ENCODE measurements around the gene MUCL3.
A peak's percentile ranks its signal among the peaks of the same experiment; 100 is the strongest.

MUCL3 gene

GRCh38 chr6:30894381-30894780, 46.4 kb upstream of the MUCL3 start:
- CTCF ChIA-PET: no interaction called here
- no peak for DNase-seq (ENCODE audit: low spot score)
- POLR2A ChIA-PET (ENCODE audit: low non-redundant PET): no interaction called here
- peak overlapping the region; percentile 37; the same call in 1 of the 2 replicates for H3K27ac ChIP-seq
- no peak for TF ChIP-seq CTCF (conservative IDR thresholded peaks at IDR 0.05; ENCODE audit: low read depth)

GRCh38 chr6:30894935-30895334, 45.8 kb upstream of the MUCL3 start:
- POLR2A ChIA-PET (ENCODE audit: low non-redundant PET): no interaction called here
- no peak for TF ChIP-seq CTCF (conservative IDR thresholded peaks at IDR 0.05; ENCODE audit: low read depth)
- CTCF ChIA-PET: no interaction called here
- no peak overlapping the region for H3K27ac ChIP-seq
- DNase-seq (ENCODE audit: low spot score): no peak

GRCh38 chr6:30895343-30895742, 45.4 kb upstream of the MUCL3 start:
- no peak for DNase-seq (ENCODE audit: low spot score)
- ChIA-PET POLR2A (ENCODE audit: low non-redundant PET) (no interaction called here), CTCF (no interaction called here)
- peak overlapping the region; percentile 22 for H3K27ac ChIP-seq
- TF ChIP-seq CTCF (conservative IDR thresholded peaks at IDR 0.05; ENCODE audit: low read depth): no peak

- ChIA-PET CTCF (interaction anchor here (1.8 kb wide), 1 partner anchor 17 kb away, joined by 6 read pairs; the partner anchor contains the start of gene VARS2), POLR2A (ENCODE audit: low non-redundant PET) (no interaction called here)
- no peak for TF ChIP-seq CTCF (conservative IDR thresholded peaks at IDR 0.05; ENCODE audit: low read depth)
- H3K27ac ChIP-seq: peak overlapping the region; percentile 22
- DNase-seq (ENCODE audit: low spot score): no peak
Measured at GRCh38 chr6:30896541-30896940, 44.2 kb upstream of the MUCL3 start.

- DNase-seq (ENCODE audit: low spot score): no peak
- TF ChIP-seq CTCF (conservative IDR thresholded peaks at IDR 0.05; ENCODE audit: low read depth): no peak
- H3K27ac ChIP-seq: peak overlapping the region; percentile 39
- ChIA-PET POLR2A (ENCODE audit: low non-redundant PET) (no interaction called here), CTCF (no interaction called here)
Measured at GRCh38 chr6:30897882-30898281, 42.9 kb upstream of the MUCL3 start.

GRCh38 chr6:30898750-30899360, 41.9 kb upstream of the MUCL3 start:
- POLR2A ChIA-PET (ENCODE audit: low non-redundant PET): interaction anchor here (0.6 kb wide), 1 partner anchor 87 kb away, joined by 4 read pairs; no protein-coding TSS in a partner anchor
- no peak for TF ChIP-seq CTCF (conservative IDR thresholded peaks at IDR 0.05; ENCODE audit: low read depth)
- no peak for DNase-seq (ENCODE audit: low spot score)
- peak overlapping the region; percentile 39 for H3K27ac ChIP-seq
- CTCF ChIA-PET: interaction anchor here (0.5 to 0.6 kb wide), 2 partner anchors 22 to 65 kb away, joined by 3 to 5 read pairs; no protein-coding TSS in a partner anchor
